Measurements from ENCODE around the gene PPP1R27.

- TF ChIP-seq CTCF (IDR thresholded peaks at IDR 0.05; ENCODE audit: borderline replicate concordance, extremely low read depth, low read length, poor library complexity, severe bottlenecking) (no peak), EZH2 (IDR thresholded peaks at IDR 0.05; ENCODE audit: borderline replicate concordance, low read depth, low read length, severe bottlenecking) (no peak)
These were observed 2.2 kb downstream of the PPP1R27 start for GRCh38 chr17:81832608-81833159.

All from DND-41 (cell line).